ENCODE measurements around the gene IKZF1. TPM values are rescaled to one million over a fixed set of nuclear protein-coding genes. Genes with fewer than 3 reads are reported as not detected.
A peak's percentile ranks its signal among the peaks of the same experiment; 100 is the strongest.

Gene IKZF1
- total RNA-seq, 1 donor from 2014 or later, result 1.1 TPM

- Mint-ChIP-seq H3K27ac (ENCODE audit: unreplicated experiment) (no peak overlapping the region), H3K27me3 (ENCODE audit: unreplicated experiment) (no peaks in the 10 kb centered on the region), H3K4me1 (ENCODE audit: low read depth, unreplicated experiment) (peaks cover 4% of the 10 kb centered on the region), H3K36me3 (ENCODE audit: unreplicated experiment) (no peaks in the 10 kb centered on the region), H3K4me3 (ENCODE audit: unreplicated experiment) (peak overlapping the region; percentile 89), H3K9me3 (ENCODE audit: unreplicated experiment) (no peaks in the 10 kb centered on the region)
- no peak for DNase-seq
- TF ChIP-seq CTCF (IDR thresholded peaks at IDR 0.05; ENCODE audit: partially characterized antibody, unreplicated experiment), result no peak
Measured at GRCh38 chr7:50449501-50449880, 145.0 kb downstream of the IKZF1 start.

GRCh38 chr7:50449881-50450589 lies 145.5 kb downstream of the IKZF1 start, which contains the start of gene FIGNL1:
FIGNL1 (minus strand) TSS chr7:50450350; CDS start chr7:50447287, 3,063 bp downstream.
- TF ChIP-seq CTCF (IDR thresholded peaks at IDR 0.05; ENCODE audit: partially characterized antibody, unreplicated experiment), result no peak
- Mint-ChIP-seq H3K36me3 (ENCODE audit: unreplicated experiment) (no peaks in the 10 kb centered on the region), H3K27ac (ENCODE audit: unreplicated experiment) (no peak within 1 kb of the TSS), H3K9me3 (ENCODE audit: unreplicated experiment) (no peaks in the 10 kb centered on the region), H3K27me3 (ENCODE audit: unreplicated experiment) (no peaks in the 10 kb centered on the region), H3K4me3 (ENCODE audit: unreplicated experiment) (peak within 1 kb of the TSS; percentile 89), H3K4me1 (ENCODE audit: low read depth, unreplicated experiment) (peaks cover 4% of the 10 kb centered on the region)
- DNase-seq, result peak; percentile 76

GRCh38 chr7:50450590-50451032 lies 146.1 kb downstream of the IKZF1 start:
- H3K36me3 Mint-ChIP-seq (ENCODE audit: unreplicated experiment), result no peaks in the 10 kb centered on the region
- H3K4me3 Mint-ChIP-seq (ENCODE audit: unreplicated experiment), result peak overlapping the region; percentile 89
- peaks cover under 1% of the 10 kb centered on the region for H3K27me3 Mint-ChIP-seq (ENCODE audit: unreplicated experiment)
- peaks cover 4% of the 10 kb centered on the region for H3K4me1 Mint-ChIP-seq (ENCODE audit: low read depth, unreplicated experiment)
- H3K27ac Mint-ChIP-seq (ENCODE audit: unreplicated experiment), result no peak overlapping the region
- peak; percentile 25 for DNase-seq
- H3K9me3 Mint-ChIP-seq (ENCODE audit: unreplicated experiment), result no peaks in the 10 kb centered on the region
- no peak for TF ChIP-seq CTCF (IDR thresholded peaks at IDR 0.05; ENCODE audit: partially characterized antibody, unreplicated experiment)

Other genes starting within 250 kb of the IKZF1 start
- not detected for gene ZPBP, start 211.5 kb upstream of the IKZF1 start, total RNA-seq (ENCODE audit: unreplicated experiment)
- 11.1 TPM for gene FIGNL1, start 145.6 kb downstream of the IKZF1 start, total RNA-seq (ENCODE audit: unreplicated experiment)